GM23248 (cell line): ENCODE results near the gene STK25.

Experiments
- EZH2 ChIP-seq: fragments of 200-600 bp; sonication (generic); IDR thresholded peaks from 2 replicates; pipeline ENCODE4 v1.6.1; 2018; ENCODE audit warnings: antibody characterized with exemption, mild to moderate bottlenecking; ENCODE audit not compliant: insufficient read depth, poor library complexity, severe bottlenecking
- EZH2phosphoT487 ChIP-seq: fragments of 200-600 bp; sonication (generic); IDR thresholded peaks from 2 replicates; pipeline ENCODE4 v1.6.1; 2018; ENCODE audit warnings: antibody characterized with exemption, moderate library complexity, mild to moderate bottlenecking, low read depth; ENCODE audit not compliant: insufficient read depth

DNA sequence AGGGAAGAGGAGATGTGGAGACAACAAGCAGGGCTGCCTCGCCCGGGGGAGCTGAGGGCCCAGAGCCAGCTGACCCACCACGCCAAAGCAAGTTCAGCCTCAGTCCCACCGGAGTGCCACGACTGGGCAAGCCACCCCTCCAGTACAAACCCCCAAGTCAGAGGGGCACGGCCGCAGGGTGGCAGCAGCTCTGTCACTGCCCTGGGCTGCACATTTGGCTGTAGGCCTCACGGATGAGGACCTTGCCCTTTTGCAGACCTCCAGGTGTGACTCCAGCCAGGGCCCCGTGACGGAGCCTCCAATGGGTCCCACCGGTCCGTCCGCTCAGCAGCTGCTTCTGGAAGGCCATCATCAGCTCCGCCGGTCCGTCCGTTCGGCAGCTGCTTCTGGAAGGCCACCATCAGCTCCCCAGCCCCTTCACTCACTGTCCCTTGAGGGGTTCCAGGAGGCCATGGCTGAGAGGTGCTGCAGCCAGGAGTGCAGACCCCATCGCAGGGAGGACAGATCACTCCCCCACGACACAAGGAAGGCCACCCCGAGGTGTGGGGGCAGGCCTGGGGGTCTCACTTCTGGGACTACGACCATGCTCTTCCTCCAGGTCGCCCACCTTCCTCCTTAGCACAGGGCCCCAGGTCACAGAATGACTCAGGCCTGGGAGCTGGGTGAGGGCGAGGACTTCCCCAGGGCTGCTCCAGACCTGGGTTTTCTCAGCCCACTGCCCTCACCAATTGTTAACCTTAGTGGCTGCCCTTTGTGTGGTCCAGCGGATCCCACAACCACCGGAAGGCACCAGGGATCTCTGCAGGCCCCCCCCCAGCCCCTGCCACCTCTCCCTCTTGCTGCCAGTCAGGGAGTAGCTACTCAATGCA lies 24.6 kb upstream of the STK25 start:
- TF ChIP-seq EZH2 (no peak), EZH2phosphoT487 (no peak)
